Activated effector memory CD4-positive, alpha-beta T cell treated with Interleukin-2 at 50 U/mL for 16 hours (primary cell): ENCODE data around the gene EEF1A1.

ENCODE experiments used
- DNase-seq: peaks from one replicate; pipeline ENCODE4 v3.0.0-alpha.2; 2020

EEF1A1 gene

GRCh38 chr6:73503027-73503772 is 17.6 kb downstream of the EEF1A1 start:
- DNase-seq: no peak

GRCh38 chr6:73497915-73498314 is 22.9 kb downstream of the EEF1A1 start:
- DNase-seq: no peak

GRCh38 chr6:73491377-73491776 is 29.5 kb downstream of the EEF1A1 start:
- no peak for DNase-seq

GRCh38 chr6:73487473-73487872 is 33.4 kb downstream of the EEF1A1 start:
- no peak for DNase-seq

- DNase-seq: no peak
Observed at GRCh38 chr6:73484438-73484837, 36.4 kb downstream of the EEF1A1 start.

- DNase-seq: no peak
Observed at GRCh38 chr6:73481969-73482368, 38.9 kb downstream of the EEF1A1 start.

GRCh38 chr6:73477407-73477806 is 43.4 kb downstream of the EEF1A1 start:
- DNase-seq: no peak

GRCh38 chr6:73476723-73477122 is 44.1 kb downstream of the EEF1A1 start:
- DNase-seq: no peak

- DNase-seq: no peak
Observed at GRCh38 chr6:73471686-73472290, 49.0 kb downstream of the EEF1A1 start.
